Kidney epithelial cell (primary cell): ENCODE measurements around the gene UBALD2. TPM values are rescaled to one million over a fixed set of nuclear protein-coding genes. Genes with fewer than 3 reads are reported as not detected.

Experiments
- DNase-seq: peaks from one replicate; pipeline ENCODE4 v3.0.0-alpha.2; 2010; ENCODE audit warnings: low read depth
- H3K27me3 ChIP-seq: 2 replicates; pipeline ENCODE4 v1.6.0; 2011; ENCODE audit warnings: low read length; ENCODE audit not compliant: control insufficient read depth, insufficient read depth
- H3K36me3 ChIP-seq: 2 replicates; pipeline ENCODE4 v1.5.1; 2011; ENCODE audit warnings: low read length; ENCODE audit not compliant: control insufficient read depth, insufficient read depth
- H3K4me3 ChIP-seq: 2 replicates; pipeline ENCODE4 v1.5.1; 2011; ENCODE audit warnings: low read depth, mild to moderate bottlenecking, control low read depth, low read length
- total RNA-seq: library from RNA; depleted of rRNA; stranded (reverse); fragments of >200 nt; gene quantifications from 2 replicates; pipeline ENCODE4 v1.2.3, GENCODE V29; 2015
- TF ChIP-seq, protein P1 (sequence below): IDR thresholded peaks from 2 replicates; pipeline ENCODE4 v1.5.1; 2011; ENCODE audit warnings: mild to moderate bottlenecking, moderate library complexity, low read length, control low read depth, inconsistent platforms; ENCODE audit not compliant: insufficient read depth, poor library complexity, severe bottlenecking

Gene UBALD2
- total RNA-seq, 1 donor from 2014 or later: 28.5 TPM

DNA sequence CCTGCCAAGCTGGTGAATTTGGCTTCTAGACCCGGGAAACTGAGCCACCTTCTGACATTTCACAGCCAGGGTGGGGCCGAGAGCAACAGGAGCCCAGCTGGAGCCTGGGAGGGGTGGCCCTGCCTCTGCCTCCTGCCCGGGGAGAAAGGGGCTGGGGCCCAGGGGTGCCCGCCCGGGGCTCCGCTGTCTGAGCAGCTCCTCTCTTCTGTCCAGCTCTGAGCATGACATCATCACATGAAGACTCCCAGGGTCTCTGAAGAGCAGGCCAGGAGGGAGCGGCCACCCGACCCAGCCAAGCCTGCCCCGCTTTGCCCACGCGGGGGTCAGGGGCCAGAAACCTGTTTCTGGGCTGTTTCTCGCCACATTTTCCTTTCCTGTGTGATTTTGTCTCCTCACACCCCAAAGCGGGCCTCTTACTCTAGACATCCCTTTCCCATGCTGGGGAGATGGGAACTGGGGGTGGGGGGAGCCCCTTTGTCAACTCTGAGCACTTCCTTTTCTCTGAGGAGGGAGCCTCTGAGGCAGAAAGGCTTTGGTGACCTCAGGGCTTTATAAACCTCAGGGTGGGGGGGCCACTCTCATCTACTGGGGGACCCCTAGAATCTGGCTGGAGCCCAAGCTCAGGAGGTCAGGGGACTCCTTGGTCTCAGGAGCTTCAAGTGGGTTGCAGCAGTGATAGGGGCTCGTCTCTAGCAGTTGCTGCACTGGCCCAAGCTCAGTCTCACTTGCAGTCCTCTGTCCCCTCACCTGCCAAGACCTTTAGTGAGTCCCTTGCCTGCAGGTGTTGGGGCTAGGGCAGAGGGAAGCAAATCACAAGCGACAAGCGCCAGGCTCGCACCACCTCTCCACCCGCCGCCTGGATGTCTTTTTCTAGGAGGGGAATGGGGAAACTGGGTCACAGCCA is 7.6 kb downstream of the UBALD2 start:
- no peak overlapping the region for H3K4me3 ChIP-seq
- TF ChIP-seq, protein P1, sequence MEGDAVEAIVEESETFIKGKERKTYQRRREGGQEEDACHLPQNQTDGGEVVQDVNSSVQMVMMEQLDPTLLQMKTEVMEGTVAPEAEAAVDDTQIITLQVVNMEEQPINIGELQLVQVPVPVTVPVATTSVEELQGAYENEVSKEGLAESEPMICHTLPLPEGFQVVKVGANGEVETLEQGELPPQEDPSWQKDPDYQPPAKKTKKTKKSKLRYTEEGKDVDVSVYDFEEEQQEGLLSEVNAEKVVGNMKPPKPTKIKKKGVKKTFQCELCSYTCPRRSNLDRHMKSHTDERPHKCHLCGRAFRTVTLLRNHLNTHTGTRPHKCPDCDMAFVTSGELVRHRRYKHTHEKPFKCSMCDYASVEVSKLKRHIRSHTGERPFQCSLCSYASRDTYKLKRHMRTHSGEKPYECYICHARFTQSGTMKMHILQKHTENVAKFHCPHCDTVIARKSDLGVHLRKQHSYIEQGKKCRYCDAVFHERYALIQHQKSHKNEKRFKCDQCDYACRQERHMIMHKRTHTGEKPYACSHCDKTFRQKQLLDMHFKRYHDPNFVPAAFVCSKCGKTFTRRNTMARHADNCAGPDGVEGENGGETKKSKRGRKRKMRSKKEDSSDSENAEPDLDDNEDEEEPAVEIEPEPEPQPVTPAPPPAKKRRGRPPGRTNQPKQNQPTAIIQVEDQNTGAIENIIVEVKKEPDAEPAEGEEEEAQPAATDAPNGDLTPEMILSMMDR: no peak
- no peak for DNase-seq
- peaks cover 2% of the 10 kb centered on the region for H3K36me3 ChIP-seq
- no peaks in the 10 kb centered on the region for H3K27me3 ChIP-seq

DNA sequence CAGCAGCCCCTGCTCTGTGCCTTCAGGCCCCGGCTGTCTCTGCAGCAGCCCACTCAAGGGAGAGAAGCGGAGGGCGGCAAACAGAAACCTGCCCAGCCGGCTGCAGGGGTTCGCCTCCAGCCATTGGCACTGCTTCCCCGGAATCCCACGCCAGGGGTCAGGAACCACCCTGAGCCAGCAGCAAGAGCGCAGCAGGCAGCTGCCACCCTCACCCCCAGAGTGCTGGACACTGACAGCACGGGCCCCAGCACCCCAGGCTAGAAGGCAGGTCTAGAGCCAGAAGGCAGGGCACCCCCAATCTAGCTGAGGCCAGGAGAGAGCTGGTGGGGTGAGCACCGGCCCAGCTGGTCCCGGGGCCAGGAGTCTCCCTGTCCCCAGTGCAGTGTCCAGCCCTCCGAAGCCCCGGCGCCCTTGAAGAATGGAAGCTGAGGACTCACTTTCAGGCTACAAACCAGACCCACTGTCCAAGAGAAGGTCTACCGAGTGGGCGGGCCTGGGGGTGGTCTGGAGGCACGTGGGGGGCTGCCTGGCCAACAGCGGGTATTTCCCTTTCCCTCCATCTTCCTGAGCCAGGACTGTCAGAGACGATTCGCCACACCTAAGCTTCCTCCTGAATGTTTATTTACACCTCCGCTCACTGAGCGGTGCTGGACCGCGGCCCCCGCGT is 8.4 kb downstream of the UBALD2 start:
- TF ChIP-seq, protein P1: no peak
- Histone ChIP-seq H3K36me3 (peaks cover 2% of the 10 kb centered on the region), H3K4me3 (no peak overlapping the region), H3K27me3 (no peaks in the 10 kb centered on the region)
- no peak for DNase-seq

DNA sequence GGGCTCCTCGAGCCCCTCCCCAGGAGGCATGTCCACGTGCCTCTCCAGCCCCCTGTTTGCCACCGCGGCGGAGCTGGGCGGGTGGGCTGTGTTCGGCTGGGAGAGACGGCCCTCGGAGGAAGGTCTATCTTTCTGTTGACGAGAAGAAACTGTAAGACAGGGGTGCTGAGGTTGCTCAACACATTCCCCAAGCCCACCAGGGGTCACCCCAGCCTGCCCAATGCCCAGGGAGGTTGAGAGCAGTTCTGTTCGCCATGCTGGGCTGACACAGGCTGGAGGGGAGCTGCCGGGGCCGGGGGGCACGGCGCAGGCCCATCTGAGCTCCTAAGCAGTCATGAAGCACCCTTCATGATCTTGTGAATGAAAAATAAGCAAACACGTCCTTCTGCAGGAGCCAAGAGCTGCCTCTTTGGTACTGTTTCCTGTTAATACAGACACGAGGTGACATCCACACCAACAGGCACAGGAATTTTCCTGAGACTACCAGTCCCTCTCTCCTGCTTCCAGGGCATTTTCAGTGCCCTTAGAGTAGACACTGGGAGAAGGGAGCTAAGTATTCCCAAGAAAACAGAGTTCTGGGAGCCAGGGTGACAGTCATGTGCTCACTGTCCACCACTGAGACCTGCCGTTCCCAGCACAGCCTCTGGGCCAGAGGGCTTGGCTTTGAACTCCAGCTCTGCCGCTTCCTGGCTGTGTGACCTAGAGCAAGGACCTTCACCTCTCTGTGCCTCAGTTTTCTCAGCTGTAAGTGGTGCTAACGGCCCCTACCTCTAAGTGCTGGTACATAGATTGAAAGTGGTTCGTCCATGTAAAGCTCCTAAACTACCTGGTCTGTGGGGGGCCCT is 9.2 kb downstream of the UBALD2 start:
- Histone ChIP-seq H3K27me3 (no peaks in the 10 kb centered on the region), H3K36me3 (peaks cover 2% of the 10 kb centered on the region), H3K4me3 (no peak overlapping the region)
- TF ChIP-seq, protein P1: no peak
- DNase-seq: no peak

DNA sequence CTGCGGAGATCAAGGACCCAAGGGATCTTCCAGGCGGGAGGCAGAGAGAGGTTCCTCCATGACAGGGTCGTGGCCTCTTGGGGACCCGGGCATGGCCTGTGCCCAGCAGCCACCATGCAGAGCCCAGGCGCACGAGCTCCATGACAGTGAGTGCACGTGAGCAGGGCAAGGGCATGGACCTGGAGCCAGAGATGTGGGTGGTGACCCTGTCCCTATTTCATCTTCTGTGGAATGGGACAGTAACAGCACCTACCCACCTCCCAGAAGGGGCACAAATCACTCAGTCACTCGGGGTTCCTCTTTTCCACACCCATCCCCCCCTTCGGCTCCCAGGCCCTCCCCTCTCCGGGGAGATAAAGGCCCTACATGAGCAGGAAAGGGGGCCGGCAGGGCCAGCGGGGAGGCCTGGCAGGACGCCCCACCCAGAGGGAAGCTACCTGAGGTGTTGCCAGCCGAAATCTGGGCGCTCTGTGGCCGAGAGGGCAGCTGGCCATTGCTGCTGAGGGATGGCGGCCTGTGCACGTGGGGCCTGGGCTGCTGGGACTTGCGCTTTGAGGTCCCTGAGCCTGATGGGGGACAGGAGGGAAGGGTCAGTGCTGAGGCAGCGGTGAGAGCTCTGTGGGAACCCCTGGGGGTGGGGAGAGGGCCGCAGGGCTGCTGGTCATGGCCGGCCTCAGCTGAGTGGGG is 10.4 kb downstream of the UBALD2 start:
- Histone ChIP-seq H3K4me3 (no peak overlapping the region), H3K36me3 (peaks cover 2% of the 10 kb centered on the region), H3K27me3 (no peaks in the 10 kb centered on the region)
- no peak for DNase-seq
- TF ChIP-seq, protein P1: no peak

DNA sequence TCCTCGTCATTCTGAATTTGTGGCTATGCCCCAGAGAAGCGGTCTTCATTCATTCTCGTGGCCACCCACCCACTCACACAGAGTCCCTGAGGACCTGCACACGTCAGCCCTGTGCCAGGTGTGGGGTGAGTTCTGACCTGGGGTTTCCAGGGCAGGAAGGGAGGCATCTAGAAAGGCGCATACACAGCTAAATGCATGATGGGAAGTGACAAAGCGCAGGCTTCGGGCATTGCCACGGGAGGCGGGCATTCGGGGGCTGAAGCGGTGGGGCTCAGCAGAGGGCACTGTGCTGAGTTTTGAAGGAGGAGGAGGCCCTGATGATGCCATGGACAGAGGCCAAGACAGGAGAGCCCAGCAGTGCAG is 10.9 kb downstream of the UBALD2 start:
- Histone ChIP-seq H3K36me3 (no peaks in the 10 kb centered on the region), H3K4me3 (no peak overlapping the region), H3K27me3 (no peaks in the 10 kb centered on the region)
- TF ChIP-seq, protein P1: no peak
- no peak for DNase-seq
